ENCODE measurements around the gene THRB.

GRCh38 chr3:24195504-24196230 lies 299.0 kb downstream of the THRB start:
- no peak for TF ChIP-seq POLR2AphosphoS5 (IDR thresholded peaks at IDR 0.05; ENCODE audit: borderline replicate concordance, low read depth, low read length)
- TF ChIP-seq EZH2 (IDR thresholded peaks at IDR 0.05) = no peak
